Tibial nerve (tissue), 4 donors: ENCODE measurements around the gene ZMAT3. TPM values are rescaled to one million over a fixed set of nuclear protein-coding genes. Genes with fewer than 3 reads are reported as not detected.
"Not testable (repeated sequence)": the region's sequence is repeated elsewhere in the genome, so short reads cannot be mapped to it uniquely, and the experiment has no call there.

Experiments
- DNase-seq, 2 donors: peaks; one replicate each; pipeline ENCODE4 v3.0.0-alpha.2; 2019; ENCODE audit warnings: low spot score in 2 of 2
- H3K27ac ChIP-seq, 4 donors: fragments of 200-600 bp; sonication (generic) in 3 of 4; one replicate each; pipeline ENCODE4 v1.5.1; 2017 to 2019; ENCODE audit warnings: mild to moderate bottlenecking in 1 of 4
- H3K27me3 ChIP-seq, 2 donors: fragments of 200-600 bp; sonication (generic) in 1 of 2; one replicate each; pipeline versions ENCODE4 v1.5.1 to v1.6.0; 2017 to 2019
- H3K36me3 ChIP-seq, 3 donors: fragments of 200-600 bp; sonication (generic); one replicate each; pipeline ENCODE4 v1.5.1; 2018 to 2019
- H3K4me1 ChIP-seq, 4 donors: fragments of 200-600 bp; sonication (generic) in 3 of 4; one replicate each; pipeline ENCODE4 v1.5.1; 2017 to 2019
- H3K4me3 ChIP-seq, 4 donors: fragments of 200-600 bp; sonication (generic) in 3 of 4; one replicate each; pipeline ENCODE4 v1.5.1; 2017 to 2019; ENCODE audit warnings: mild to moderate bottlenecking in 1 of 4, moderate library complexity in 1 of 4
- H3K9me3 ChIP-seq, 4 donors: fragments of 200-600 bp; sonication (generic) in 3 of 4; one replicate each; pipeline ENCODE4 v1.5.1; 2017 to 2019
- EP300 ChIP-seq, 2 donors: sonication (generic); formaldehyde crosslinking; IDR thresholded peaks; one replicate each; pipeline ENCODE4 v1.6.1; 2017; ENCODE audit warnings: antibody characterized with exemption in 2 of 2, mild to moderate bottlenecking in 1 of 2
- POLR2A ChIP-seq, 2 donors: fragments of 450-650 bp; IDR thresholded peaks; one replicate each; pipeline ENCODE4 v1.6.1; 2017; ENCODE audit warnings: antibody characterized with exemption in 2 of 2, mild to moderate bottlenecking in 2 of 2, moderate library complexity in 2 of 2
- WGBS, 2 donors: methylation state at CpG; one replicate each; pipeline ENCODE4 v1.1.5; 2018; 5-methylcytosine and 5-hydroxymethylcytosine counted together
- total RNA-seq, 4 donors: library from RNA; depleted of rRNA; stranded (reverse); fragments of >200 nt; gene quantifications; one replicate each; pipeline ENCODE4 v1.1.0, GENCODE V29; 2016
- TF ChIP-seq, protein P1 (sequence below), 5 experiments: fragments of 200-600 bp in 3 of 5; fragments of 450-650 bp in 2 of 5; sonication (generic) in 3 of 5; IDR thresholded peaks; one replicate each; pipeline ENCODE4 v1.5.1; 2016 to 2019; ENCODE audit warnings: antibody characterized with exemption in 5 of 5, mild to moderate bottlenecking in 3 of 5, moderate library complexity in 2 of 5

The ZMAT3 gene
- total RNA-seq, 4 donors from 2014 or later: 15.6 to 19.0 (median 16.7) TPM

DNA sequence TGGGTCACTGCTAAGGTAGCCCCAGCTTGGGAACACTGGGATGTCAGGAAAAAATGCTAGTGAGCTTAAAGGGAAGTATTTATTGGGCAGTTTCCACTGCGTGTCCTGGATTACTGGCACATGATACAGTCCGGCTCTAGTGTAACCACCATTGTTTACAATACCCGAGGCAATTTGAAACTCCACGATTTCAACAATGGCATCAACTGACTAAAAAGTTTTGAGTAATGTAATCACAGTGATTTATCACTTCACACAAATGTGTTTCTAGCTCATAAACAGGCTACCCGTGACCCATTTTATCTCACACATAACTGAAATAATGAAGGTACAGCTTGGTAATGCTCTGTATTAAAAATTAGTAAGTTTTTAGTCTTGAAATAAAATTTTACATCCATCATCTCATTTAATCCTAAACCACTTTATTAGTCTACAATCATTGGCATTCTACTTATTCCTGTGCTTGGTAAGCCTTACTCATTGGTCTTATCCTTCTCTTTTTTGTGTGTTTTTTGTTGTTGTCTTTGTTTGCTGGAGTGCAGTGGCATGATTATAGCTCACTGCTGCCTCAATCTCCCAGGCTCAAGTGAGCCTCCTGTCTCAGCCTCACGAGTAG, 7.6 kb downstream of the ZMAT3 start:
- Histone ChIP-seq H3K27me3 (no peaks in the 10 kb centered on the region), H3K4me3 (no peak overlapping the region), H3K4me1 (peaks cover 0 to 20% (median 0%) of the 10 kb centered on the region in 4 donors), H3K27ac (no peak overlapping the region), H3K36me3 (peaks cover 0 to 14% (median 0%) of the 10 kb centered on the region in 3 donors), H3K9me3 (no peaks in the 10 kb centered on the region)
- TF ChIP-seq POLR2A (IDR thresholded peaks at IDR 0.05): no peak
- no peak for TF ChIP-seq EP300 (IDR thresholded peaks at IDR 0.05)
- TF ChIP-seq, protein P1, sequence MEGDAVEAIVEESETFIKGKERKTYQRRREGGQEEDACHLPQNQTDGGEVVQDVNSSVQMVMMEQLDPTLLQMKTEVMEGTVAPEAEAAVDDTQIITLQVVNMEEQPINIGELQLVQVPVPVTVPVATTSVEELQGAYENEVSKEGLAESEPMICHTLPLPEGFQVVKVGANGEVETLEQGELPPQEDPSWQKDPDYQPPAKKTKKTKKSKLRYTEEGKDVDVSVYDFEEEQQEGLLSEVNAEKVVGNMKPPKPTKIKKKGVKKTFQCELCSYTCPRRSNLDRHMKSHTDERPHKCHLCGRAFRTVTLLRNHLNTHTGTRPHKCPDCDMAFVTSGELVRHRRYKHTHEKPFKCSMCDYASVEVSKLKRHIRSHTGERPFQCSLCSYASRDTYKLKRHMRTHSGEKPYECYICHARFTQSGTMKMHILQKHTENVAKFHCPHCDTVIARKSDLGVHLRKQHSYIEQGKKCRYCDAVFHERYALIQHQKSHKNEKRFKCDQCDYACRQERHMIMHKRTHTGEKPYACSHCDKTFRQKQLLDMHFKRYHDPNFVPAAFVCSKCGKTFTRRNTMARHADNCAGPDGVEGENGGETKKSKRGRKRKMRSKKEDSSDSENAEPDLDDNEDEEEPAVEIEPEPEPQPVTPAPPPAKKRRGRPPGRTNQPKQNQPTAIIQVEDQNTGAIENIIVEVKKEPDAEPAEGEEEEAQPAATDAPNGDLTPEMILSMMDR (IDR thresholded peaks at IDR 0.05): no peak
- DNase-seq: no peak
- 67 to 70% methylated on average over 6 of the region's 6 CpGs for WGBS, 2 donors

DNA sequence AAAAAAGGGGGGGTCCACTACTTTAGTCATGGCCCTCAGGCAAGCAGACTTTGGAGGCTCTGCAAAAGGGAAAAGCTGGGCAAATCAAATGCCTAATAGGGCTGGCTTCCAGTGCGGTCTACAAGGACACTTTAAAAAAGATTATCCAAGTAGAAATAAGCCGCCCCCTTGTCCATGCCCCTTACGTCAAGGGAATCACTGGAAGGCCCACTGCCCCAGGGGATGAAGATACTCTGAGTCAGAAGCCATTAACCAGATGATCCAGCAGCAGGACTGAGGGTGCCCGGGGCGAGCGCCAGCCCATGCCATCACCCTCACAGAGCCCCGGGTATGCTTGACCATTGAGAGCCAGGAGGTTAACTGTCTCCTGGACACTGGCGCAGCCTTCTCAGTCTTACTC, 15.3 kb downstream of the ZMAT3 start:
- no peak for DNase-seq
- Histone ChIP-seq H3K4me3 (no peak overlapping the region), H3K9me3 (no peaks in the 10 kb centered on the region), H3K36me3 (peaks cover 0 to 22% (median 0%) of the 10 kb centered on the region in 3 donors), H3K27ac (no peak overlapping the region), H3K27me3 (no peaks in the 10 kb centered on the region), H3K4me1 (no peaks in the 10 kb centered on the region)
- 90 to 97% methylated on average over 8 of the region's 8 CpGs for WGBS, 2 donors
- TF ChIP-seq EP300 (IDR thresholded peaks at IDR 0.05) (no peak), POLR2A (IDR thresholded peaks at IDR 0.05) (no peak)
- TF ChIP-seq, protein P1 (IDR thresholded peaks at IDR 0.05): no peak

DNA sequence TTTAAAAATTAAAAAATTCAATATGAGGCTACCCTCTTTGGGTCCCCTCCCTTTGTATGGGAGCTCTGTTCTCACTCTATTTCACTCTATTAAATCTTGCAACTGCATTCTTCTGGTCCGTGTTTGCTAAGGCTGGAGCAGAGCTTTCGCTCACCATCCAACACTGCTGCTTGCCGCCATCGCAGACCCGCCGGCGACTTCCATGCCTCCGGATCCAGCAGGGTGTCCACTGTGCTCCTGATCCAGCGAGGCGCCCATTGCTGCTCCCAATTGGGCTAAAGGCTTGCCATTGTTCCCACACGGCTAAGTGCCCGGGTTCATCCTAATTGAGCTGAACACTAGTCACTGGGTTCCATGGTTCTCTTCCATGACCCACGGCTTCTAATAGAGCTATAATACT, 17.0 kb downstream of the ZMAT3 start:
- H3K4me1 ChIP-seq: not testable (repeated sequence)
- 87 to 92% methylated on average over 13 of the region's 13 CpGs for WGBS, 2 donors
- peaks cover 0 to 22% (median 0%) of the 10 kb centered on the region in 3 donors for H3K36me3 ChIP-seq

DNA sequence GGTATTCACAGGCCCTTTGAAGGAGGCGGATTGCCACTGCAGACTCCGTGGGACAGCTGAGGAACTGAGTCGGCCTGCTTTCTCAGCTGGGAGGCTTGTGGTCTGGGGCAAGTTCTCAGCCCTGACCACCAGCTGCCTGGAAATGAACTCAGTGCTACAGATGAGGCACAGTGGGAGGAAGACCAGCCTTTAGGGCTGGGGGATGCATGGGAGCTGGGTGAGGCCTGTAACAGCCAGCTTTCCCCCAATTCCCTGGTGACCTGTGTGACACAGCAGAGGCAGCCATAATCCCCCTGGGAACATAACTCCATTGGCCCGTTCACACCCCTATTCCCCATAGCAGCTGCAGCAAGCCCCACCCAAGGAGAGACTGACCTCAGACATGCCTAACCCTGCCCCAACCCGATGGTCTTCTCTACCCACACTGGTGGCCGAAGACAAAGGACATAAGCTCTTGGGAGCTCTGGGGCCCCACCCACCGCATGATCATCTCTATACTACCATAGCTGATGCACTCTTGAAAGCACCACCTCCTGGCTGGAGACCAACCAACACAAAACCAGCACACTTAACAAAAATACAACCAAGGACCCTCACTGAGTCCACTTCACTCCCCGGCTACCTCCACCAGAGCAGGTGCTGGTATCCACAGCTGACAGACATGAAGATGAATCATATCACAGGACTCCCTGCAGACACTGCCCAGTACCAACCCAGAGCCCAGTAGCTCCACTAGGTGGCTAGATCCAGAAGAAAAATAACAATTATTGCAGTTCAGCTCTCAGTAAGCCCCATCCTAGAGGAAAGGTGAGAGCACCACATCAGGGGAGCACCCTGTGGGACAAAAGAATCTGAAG, 24.9 kb downstream of the ZMAT3 start:
- H3K4me3 ChIP-seq: no peak overlapping the region
- H3K9me3 ChIP-seq: no peaks in the 10 kb centered on the region
- H3K4me1 ChIP-seq: peaks cover 0 to 10% (median 0%) of the 10 kb centered on the region in 4 donors
- no peak overlapping the region for H3K27ac ChIP-seq
- WGBS, 2 donors: 76 to 83% methylated on average over 8 of the region's 8 CpGs
- H3K27me3 ChIP-seq: no peaks in the 10 kb centered on the region
- peaks cover 0 to 3% (median 0%) of the 10 kb centered on the region in 3 donors for H3K36me3 ChIP-seq
- TF ChIP-seq, protein P1 (IDR thresholded peaks at IDR 0.05): no peak
- TF ChIP-seq POLR2A (IDR thresholded peaks at IDR 0.05) (no peak), EP300 (IDR thresholded peaks at IDR 0.05) (no peak)
- DNase-seq: no peak

More for the DNA sequence above, 17.0 kb downstream of the ZMAT3 start:
- H3K27ac ChIP-seq, H3K4me3 ChIP-seq, H3K9me3 ChIP-seq, H3K27me3 ChIP-seq, DNase-seq: not testable (repeated sequence)

DNA sequence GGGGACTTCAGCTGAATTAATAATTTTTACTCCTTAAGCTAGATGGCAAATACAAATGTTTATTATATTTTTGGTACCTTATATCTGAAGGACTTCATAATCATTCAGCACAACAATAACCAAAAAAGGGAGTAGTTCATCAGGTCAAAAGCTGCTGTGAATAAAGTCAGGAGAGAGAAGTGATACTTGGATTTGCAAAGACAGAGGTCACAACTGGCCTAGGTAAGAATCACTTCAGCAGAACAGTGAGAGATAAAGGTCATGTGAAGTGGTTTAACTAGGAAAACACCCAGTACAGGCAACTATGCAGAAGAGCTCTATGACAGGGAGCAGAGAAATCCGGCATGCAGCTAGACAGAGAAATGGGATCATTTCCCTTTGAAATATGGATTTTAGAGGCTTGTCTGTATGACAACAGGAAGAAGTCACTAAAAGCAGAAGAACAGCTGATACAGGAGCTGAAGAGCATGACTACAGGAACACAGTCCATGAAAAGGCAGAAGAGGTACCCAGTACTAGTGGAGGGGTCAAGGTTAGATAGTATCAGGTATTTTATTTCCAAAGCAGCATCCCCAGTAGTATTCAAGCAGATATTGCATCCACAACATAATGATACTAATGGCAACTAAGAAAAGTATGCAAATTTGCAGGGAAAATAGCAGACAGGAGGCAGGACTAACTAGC, 25.7 kb downstream of the ZMAT3 start:
- no peak overlapping the region for H3K4me3 ChIP-seq
- peaks cover 0 to 10% (median 0%) of the 10 kb centered on the region in 4 donors for H3K4me1 ChIP-seq
- H3K36me3 ChIP-seq: peaks cover 0 to 3% (median 0%) of the 10 kb centered on the region in 3 donors
- no peaks in the 10 kb centered on the region for H3K9me3 ChIP-seq
- TF ChIP-seq EP300 (IDR thresholded peaks at IDR 0.05): no peak
- TF ChIP-seq POLR2A (IDR thresholded peaks at IDR 0.05): no peak
- TF ChIP-seq, protein P1 (IDR thresholded peaks at IDR 0.05): no peak
- 54 to 70% methylated on average over 1 of the region's 1 CpG for WGBS, 2 donors
- no peak overlapping the region for H3K27ac ChIP-seq
- no peak for DNase-seq
- H3K27me3 ChIP-seq: no peaks in the 10 kb centered on the region

DNA sequence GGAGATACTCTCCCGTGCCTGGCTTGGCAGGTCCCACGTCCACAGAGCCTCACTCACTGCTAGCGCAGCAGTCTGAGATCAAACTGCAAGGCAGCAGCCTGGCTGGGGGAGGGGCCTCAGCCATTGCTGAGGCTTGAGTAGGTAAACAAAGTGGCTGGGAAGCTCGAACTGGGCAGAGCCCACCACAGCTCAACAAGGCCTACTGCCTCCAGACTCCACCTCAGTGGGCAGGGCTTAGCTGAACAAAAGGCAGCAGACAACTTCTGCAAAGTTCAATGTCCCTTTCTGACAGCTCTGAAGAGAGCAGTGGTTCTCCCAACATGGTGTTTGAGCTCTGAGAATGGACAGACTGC, 32.7 kb downstream of the ZMAT3 start:
- not testable (repeated sequence) for H3K36me3 ChIP-seq, DNase-seq, H3K27ac ChIP-seq, H3K27me3 ChIP-seq, H3K9me3 ChIP-seq, H3K4me3 ChIP-seq
- WGBS, 2 donors: 52% methylated on average over 4 of the region's 4 CpGs; no CpG with 5 or more reads in 1 of the 2 donors
- peaks cover 0 to 21% (median 0%) of the 10 kb centered on the region in 4 donors for H3K4me1 ChIP-seq
